ENCODE results near the gene BRPF1.

- TF ChIP-seq, protein P1, sequence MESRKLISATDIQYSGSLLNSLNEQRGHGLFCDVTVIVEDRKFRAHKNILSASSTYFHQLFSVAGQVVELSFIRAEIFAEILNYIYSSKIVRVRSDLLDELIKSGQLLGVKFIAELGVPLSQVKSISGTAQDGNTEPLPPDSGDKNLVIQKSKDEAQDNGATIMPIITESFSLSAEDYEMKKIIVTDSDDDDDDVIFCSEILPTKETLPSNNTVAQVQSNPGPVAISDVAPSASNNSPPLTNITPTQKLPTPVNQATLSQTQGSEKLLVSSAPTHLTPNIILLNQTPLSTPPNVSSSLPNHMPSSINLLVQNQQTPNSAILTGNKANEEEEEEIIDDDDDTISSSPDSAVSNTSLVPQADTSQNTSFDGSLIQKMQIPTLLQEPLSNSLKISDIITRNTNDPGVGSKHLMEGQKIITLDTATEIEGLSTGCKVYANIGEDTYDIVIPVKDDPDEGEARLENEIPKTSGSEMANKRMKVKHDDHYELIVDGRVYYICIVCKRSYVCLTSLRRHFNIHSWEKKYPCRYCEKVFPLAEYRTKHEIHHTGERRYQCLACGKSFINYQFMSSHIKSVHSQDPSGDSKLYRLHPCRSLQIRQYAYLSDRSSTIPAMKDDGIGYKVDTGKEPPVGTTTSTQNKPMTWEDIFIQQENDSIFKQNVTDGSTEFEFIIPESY (IDR thresholded peaks at IDR 0.05; ENCODE audit: extremely low read depth, insufficient replicate concordance, low read length), result no peak
- TF ChIP-seq CTCF (IDR thresholded peaks at IDR 0.05 in 2 of 3, conservative IDR thresholded peaks at IDR 0.05 in 1 of 3; ENCODE audit: borderline replicate concordance in 1 of 3, insufficient read depth in 1 of 3, low read depth in 2 of 3, low read length in 2 of 3) (no peak), POLR2A (IDR thresholded peaks at IDR 0.05; ENCODE audit: borderline replicate concordance, extremely low read depth, insufficient read depth, insufficient read length) (no peak), POLR2AphosphoS5 (IDR thresholded peaks at IDR 0.05; ENCODE audit: low read depth, low read length) (no peak), TCF7L2 (IDR thresholded peaks at IDR 0.05; ENCODE audit: borderline replicate concordance, extremely low read depth, insufficient read depth, insufficient read length) (no peak)
These were observed 23.1 kb downstream of the BRPF1 start for GRCh38 chr3:9754678-9755077.
